NCI-H2029 (cell line): Measurements from ENCODE around the gene HK1.
"Not testable (repeated sequence)": the region's sequence is repeated elsewhere in the genome, so short reads cannot be mapped to it uniquely, and the experiment has no call there.

Experiments
- DNase-seq: peaks from one replicate; lab custom pipeline; 2025; lab: John Stamatoyannopoulos, UW

Gene HK1

DNA sequence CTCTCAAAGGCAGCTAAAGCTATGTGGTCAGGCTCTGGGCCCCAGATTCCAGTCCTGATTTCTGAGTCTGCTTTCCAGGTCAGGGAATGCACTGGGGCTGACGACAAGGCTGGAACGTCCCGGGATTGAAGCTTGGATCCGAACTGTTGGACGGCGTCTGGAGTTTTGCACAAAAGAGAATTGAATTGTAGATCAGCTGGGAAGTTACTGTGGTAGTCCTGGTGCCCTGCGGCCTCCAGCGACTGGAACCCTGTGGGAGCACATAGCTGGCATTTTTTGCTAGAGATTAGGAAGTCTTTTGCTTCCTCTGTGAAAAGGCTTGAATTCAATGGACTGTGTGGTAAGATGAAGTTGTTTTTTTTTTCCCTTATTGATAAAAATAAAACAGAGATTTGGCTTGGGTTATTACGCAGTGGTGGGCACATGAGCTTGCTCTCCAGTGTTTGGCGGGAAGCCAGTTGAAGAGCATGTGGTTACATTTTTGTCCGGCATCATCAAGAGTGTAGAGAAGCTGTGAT is at the start of gene HK1:
Gene HK1, plus strand, starts transcription at position 51 of the 518 bp plus-strand sequence.
- no peak for DNase-seq

DNA sequence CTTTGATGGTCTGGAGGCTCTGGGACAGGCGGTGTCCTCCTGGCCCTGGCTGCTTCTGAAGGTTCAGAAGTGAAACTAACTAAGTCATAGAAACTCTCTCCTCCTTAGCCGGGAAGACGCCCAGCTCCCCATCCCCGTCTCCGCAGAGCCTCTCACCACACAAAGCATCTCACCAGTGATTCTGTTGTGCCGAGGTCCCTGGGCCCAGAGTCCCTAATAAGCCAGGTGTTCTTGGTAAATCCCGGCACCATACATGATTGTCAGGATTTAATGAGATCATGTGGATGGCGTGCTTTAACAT is 48.7 kb upstream of the HK1 start:
- DNase-seq = no peak

DNA sequence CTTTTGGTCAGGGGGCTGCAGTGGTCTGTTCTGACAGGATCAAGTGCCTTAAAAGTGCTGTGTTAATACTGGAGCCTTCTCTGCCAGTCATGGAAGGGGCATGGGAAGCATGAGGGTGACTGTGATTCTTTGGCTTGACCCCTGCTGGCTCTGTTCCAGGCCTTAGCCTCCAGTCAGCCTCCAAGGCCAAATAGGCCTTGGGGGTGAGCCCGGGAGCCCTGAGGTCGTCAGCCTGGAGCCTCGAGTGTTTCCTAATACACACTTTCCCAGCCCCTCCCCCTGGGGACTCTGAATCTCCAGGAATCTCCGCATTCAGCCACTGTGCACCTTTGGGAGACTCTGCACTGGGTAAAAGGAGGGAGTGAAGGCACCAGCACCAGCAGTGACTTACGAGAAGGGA is 48.2 kb upstream of the HK1 start:
- no peak for DNase-seq

DNA sequence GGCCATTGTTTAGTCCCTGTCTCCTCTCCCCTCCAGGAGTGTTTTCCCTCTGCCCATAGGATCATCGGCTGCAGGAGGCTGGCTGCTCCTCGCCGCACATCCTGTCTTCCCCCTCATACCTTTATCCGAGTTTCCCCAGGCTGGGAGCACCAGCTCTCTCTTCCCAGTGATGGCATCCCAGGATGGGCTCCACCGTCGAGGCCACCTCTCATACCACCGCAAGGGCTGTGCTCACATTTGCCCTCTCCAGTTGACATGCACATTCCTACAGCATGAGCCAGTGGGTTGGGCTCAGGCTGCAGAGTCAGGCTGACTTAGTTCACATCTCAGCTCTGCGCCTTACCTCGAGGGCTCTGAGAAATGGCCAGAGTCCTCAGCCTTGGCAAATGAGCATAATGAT is 46.0 kb upstream of the HK1 start:
- DNase-seq = no peak

DNA sequence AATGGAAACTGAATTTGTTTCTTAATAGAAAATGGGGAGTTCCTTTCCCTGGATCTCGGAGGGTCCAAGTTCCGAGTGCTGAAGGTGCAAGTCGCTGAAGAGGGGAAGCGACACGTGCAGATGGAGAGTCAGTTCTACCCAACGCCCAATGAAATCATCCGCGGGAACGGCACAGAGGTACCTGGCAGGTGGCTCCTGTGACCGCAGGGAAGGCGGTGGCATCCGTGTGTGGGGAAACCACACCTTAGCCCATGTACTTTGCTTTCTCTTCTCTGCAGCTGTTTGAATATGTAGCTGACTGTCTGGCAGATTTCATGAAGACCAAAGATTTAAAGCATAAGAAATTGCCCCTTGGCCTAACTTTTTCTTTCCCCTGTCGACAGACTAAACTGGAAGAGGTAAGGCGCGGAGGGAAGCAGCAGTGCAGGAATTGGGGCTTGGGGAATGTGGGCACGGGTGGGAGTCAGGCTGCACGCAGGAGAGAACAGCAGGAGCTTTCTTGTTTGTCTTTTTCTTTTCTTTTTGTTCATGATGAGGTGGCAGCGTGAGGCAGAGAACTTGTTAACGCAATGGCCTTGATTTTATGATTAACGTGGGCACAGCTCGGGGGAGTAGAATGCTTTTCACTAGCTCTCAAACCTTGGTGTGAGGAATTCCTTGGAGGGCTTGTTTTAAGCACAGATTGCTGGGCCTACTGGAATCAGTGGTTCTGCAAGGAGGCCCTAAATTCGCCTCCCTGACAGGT is 45.4 kb upstream of the HK1 start:
- DNase-seq = no peak

DNA sequence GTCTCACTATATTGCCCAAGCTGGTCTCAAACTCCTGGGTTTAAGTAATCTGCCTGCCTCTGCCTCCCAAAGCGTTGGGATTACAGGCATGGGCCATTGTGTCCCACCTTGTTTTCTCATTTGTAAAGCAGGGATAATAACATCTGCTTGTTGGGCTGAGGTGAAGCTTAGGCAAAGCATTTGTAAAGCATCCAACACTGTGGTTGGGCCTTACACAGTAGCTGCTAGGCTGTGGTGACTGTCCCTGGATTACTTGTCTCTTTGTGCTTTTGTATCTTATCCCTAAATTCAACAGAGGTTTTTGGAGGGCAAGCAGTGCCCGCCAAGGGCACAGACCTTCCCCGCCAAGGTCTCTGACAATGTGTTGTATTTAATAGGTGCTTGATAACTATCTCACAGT is 43.8 kb upstream of the HK1 start:
- DNase-seq = no peak

DNA sequence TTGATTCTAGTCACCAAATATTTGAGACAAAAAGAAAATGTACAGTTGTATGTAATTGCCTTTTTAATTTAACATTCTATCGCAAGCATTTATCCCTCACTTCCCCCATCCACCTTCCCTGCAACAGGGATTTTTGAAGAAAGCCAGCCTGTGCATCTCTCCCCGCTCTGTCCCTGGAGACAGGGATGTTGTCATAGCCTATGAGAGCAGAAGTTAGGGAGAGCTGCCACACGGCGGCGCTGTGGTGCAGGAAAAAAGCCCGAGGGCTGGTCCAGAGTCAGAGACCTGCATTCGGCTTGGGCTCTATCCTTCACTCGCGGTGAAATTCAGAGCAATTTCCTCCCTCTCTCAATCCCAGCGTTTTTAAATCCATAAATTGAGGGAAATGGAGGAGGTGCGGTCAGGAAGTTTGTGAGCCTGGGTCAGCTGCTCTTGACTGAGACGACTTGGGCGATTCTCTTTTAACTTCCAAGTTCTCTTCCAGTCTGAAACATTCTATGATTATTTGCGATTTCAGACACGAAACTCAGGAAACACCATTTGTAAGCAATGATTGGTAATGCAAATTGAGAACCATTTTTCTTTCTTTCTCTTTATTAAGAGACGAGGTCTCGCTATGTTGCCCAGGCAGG is 40.7 kb upstream of the HK1 start:
- DNase-seq = peak; percentile 40

DNA sequence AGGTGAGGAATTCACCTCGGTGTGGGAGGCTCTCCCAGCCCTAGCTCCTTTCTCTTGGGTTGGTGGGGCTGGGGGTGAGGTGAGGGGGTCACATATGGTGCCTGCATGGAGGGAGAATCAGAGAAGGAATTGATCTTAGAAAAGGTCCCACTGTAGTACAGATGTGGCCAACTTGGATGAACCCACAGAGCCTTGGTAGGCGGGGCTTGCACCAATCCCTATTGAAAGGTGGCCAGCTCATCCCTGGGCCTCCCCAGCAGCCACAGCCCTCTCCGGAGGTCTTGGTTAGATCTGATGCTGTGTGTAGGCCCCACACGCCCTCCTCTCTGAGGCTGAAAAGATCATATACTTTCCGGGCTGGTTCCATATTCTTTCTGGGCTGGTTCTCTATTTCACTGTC is 39.2 kb upstream of the HK1 start:
- DNase-seq = no peak

DNA sequence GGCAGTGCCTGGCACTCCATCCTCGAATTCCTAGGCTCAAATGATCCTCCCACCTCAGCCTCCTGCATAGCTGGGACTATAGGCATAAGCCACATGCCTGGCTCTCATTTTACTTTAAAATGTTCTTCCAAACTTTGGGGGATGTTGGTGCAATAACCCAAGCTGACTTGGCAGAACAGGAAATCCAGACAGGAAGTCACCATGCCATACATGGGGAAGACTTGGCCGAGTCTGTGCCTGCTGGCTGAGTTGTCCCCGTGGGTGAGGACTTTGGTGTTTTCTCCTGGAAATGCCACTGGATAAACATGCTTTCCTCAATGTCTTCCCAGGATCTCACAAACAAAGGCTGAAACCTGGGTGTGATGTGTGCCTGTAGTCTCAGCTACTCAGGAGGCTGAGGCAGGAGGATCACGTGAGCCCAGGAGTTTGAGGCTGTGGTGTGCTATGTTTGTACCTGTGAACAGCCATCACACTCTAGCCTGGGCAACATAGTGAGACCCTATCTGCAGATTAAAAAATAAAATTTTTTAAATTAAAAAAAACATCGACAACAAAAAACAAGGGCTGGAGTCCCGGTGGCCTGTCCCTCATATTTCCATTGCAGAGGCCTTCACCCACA is 38.4 kb upstream of the HK1 start:
- no peak for DNase-seq

DNA sequence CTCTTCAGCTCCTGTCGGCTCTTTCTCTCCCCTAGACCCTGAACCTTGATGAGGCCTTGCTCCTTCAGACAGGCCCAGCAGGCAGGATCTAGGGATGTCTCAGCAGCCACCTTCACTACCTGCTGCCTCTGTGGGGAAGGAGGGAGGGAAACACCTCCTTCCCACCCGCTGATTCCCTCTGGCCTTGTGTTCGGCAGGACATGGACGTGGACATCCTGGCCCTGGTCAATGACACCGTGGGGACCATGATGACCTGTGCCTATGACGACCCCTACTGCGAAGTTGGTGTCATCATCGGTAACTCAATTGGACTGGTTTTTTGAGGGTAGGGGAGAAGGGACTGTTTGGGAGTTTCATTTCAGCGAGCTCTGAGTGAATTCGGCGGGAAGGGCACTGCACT is 37.8 kb upstream of the HK1 start:
- DNase-seq = no peak

DNA sequence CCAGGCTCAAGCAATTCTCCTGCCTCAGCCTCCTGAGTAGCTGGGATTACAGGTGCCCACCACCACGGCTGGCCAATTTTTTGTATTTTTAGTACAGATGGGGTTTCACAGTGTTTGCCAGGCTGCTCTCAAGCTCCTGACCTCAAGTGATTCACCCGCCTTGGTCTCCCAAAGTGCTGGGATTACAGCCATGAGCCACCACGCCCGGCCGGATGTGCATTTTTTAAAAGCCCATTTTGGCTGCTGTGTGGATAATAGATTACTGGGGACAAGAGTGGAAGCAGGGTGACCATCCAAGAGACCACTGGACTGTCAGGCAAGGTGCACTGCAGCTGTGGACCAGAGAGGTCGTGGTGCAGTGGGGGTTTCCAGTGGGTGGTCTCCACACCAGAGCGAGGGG is 36.7 kb upstream of the HK1 start:
- no peak for DNase-seq

DNA sequence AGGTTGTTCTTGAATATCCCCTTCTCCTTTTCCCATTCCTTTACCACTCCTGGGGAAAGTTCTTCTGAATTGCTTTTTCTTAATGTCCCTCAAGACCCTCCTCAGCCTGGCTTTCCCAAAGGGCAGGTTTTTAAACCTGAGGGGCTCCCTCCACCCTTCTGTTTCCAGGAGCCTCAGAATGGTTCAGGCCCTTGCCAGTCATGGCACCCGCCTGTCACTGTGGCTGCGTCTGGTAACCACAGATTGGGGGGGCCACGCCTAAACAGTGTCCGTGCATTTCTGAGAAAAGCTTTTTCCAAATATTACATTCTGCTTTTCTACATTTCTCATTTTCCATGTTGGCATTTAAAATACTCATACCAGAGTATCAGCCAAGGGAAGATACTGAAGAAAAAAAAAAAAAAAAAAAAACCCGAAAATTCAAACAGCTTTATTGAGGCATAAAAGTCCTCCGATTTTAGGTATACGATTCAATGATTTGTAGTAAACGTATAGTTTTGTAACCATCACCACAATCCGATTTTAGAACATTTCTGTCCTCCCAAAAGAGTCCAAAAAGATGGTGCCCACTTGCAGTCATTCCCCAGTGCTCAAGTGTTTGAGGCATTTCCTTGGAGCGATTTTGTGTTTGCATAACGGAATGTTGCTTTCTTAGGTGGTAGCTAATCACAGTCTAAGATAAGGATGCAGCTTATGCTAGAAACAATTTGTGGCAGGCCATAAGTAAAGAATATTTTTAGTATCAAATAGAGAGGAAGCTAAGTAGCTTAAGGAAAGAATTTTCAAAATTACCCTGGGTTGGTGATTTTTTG is 36.0 kb upstream of the HK1 start:
- no peak for DNase-seq

DNA sequence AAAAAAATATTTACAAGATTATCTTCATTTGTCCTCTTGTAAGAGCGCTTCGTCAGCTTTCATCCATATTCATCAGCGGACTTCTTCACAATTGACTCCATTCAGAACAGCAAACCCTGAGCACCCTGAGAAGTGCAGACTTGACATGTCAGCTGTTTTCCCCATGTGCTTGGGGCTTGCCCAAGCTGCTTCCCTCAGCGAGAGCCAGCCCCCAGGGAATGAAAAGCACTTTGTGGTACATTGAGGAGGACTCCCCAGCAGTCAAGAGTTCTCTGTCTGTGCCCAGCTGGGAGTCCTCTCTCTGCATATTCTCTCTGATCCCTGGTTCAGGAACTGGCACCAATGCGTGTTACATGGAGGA is 35.5 kb upstream of the HK1 start:
- DNase-seq = no peak

DNA sequence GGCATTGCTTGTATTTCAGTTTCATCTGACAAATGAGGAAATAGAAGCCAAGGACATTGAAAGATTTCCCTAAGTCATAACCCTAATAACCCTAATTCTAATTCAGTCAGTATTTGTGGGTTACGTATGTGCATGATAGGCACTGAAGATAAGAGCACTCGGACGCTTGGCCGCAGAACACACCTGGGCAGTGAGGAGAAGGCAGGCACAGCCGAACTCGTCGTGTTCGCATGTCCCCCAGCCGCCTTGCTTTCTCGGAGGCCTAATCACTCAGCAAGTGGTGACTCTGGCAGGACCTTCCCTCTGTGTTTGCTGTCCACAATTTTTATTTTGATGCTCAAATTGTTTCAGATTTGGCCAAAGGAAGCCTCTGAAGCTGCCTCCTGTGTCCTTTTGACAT is 34.5 kb upstream of the HK1 start:
- DNase-seq = no peak

DNA sequence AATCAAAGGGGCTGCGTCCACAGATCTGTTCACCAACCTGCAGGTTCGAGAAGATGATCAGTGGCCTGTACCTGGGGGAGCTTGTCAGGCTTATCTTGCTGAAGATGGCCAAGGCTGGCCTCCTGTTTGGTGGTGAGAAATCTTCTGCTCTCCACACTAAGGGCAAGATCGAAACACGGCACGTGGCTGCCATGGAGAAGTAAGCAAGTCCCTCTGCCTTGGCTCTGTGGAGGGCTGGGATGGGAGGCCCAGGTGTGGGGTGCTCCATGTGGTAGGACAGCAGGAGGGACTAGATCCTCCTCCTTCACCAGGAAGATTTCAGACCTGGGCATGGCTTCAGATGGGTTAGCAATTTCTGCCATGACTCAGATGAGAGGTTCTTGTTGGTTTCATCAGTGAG is 32.3 kb upstream of the HK1 start:
- no peak for DNase-seq

DNA sequence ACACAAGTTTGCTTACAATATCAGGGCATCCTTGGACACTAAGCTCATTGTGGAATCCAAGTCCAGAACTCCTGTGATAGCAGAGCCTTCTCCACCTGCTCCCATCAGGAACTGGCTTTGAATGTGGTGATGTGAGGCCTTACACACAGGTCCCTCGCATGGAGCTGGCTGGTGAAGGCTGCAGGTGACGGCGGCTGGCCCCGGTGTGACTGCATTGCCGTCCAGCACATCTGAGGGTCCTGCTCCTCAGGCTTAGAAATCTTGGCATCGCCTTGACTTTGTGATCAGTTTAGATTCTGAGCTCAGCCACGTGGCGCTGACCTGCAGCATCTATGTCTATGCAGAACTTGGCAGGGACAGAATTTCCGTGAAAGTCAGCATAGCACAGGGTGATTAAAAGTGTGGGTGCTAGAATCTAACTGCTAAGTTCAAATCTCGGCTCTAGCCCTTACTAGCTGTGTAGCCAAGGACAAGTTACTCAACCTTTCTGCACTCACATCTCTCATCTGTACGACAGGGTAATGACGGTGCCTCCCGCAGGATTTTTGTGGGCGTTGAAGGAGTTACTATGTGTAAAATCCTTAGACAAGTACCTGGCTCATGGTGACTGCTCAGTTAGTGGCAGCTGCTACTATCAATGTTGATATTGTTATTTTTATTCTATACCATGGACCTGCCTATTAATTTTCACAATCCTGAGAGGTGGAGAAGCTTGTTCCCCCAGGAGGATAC is 31.5 kb upstream of the HK1 start:
- DNase-seq = no peak

DNA sequence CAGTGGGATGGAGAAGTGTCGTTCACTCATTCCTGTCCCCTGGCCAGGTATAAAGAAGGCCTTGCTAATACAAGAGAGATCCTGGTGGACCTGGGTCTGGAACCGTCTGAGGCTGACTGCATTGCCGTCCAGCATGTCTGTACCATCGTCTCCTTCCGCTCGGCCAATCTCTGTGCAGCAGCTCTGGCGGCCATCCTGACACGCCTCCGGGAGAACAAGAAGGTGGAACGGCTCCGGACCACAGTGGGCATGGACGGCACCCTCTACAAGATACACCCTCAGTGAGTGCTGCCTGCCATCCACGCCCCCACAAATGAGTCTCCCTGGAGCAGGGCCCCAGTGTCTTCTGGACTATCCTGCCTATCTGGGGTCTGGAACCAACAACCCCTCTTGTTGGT is 31.0 kb upstream of the HK1 start:
- DNase-seq = no peak

DNA sequence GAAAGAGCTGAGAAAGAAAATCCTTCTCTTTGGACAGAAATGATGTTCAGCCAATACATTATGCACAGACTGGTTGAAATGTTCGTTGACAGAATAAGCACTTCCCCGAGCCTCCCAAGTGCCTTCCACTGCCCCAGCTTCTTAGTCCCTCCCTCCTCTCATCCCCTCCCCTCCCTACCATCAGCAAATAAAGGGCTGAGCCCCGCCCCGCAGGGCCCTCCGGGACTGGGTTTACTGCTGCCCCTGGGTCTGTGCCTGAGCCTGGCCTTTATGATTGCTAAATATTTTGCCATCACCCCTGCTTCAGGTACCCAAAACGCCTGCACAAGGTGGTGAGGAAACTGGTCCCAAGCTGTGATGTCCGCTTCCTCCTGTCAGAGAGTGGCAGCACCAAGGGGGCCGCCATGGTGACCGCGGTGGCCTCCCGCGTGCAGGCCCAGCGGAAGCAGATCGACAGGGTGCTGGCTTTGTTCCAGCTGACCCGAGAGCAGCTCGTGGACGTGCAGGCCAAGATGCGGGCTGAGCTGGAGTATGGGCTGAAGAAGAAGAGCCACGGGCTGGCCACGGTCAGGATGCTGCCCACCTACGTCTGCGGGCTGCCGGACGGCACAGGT is 30.1 kb upstream of the HK1 start:
- DNase-seq = no peak

DNA sequence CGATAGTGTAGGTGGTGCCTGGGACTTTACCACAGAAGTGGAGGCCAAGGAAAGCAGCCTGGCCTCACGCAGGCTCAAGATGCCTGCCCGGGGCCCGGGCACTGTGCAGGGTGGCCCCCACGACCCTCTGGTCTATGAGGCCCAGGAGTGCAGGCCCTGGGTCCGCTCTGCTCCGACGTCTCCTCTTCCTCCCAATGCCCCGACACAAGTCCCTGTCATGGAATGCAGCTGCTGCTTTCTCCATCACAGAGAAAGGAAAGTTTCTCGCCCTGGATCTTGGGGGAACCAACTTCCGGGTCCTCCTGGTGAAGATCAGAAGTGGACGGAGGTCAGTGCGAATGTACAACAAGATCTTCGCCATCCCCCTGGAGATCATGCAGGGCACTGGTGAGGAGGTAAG is 28.3 kb upstream of the HK1 start:
- DNase-seq = no peak

DNA sequence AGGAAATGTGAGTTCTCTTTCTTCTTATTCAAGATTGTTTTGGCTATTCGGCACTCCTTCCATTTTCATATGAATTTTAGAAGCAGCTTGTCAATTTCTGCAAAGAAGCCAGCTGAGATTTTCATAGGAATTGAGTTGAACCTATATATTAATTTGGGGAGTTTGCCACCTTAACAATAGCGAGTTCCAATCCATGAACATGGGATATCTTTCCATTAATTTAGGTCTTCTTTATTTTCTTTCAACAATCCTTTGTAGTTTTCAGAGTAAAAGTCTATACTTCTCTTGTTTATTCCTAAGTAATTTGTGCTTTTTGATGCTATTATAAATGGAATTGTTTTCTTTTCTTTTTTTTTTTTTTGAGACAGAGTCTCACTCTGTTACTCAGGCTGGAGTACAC is 26.9 kb upstream of the HK1 start:
- not testable (repeated sequence) for DNase-seq

DNA sequence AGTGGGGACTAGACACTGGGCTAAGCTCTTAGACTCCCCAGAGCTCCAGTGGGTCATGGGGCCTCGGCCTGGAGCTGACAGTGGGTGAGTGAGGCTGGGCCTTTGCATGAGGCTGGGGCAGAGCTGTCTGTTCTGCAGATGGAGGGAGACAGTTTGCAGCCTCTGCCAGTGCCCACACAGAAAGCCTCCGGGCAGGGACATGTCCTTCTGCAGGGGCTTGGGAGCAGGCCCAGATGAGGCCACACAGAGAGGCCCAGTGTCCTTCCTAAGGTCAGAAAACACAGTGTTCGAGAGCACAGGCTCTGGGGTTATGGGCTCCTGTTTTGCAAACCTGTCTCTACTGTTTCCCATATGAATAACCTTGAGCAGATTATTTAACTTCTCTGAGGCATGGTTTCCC is 25.1 kb upstream of the HK1 start:
- no peak for DNase-seq

DNA sequence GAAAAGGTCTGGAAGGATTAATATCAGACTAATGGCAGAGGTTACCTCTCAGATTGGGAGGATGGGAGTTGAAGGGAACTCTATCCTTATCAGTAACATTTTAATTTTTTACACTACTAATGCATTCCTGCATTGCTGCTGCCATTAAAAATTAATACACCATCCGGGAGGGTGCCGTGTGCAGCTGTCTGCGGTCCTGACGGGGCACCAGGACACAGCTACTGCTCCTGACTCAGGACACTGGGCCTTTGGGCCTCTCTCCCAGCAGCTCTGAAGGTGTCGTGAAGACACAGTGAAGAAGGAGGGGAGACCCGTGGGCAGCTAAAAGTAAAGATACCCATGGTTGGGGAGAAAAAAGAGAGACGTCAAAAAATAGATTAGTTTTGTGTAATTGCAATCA is 23.4 kb upstream of the HK1 start:
- DNase-seq = no peak
